H1 (cell line): ENCODE measurements around the gene MED10. TPM values are rescaled to one million over a fixed set of nuclear protein-coding genes. Genes with fewer than 3 reads are reported as not detected.

Source experiments
- CTCF ChIA-PET: fragments of 300-600 bp; sonication (Branson Sonifier 250); formaldehyde crosslinking; loops from one replicate; lab custom pipeline; 2021; ENCODE audit not compliant: partially characterized antibody; lab: Charles Lee
- POLR2A ChIA-PET: fragments of 300-600 bp; sonication (Branson Sonifier 250); formaldehyde crosslinking; loops from one replicate; lab custom pipeline; 2021; ENCODE audit warnings: inconsistent platforms; ENCODE audit not compliant: partially characterized antibody; lab: Charles Lee
- DNase-seq, 2 experiments: peaks; one replicate each; pipeline versions ENCODE4 v3.0.0 to v3.0.0-alpha.2; 2010 to 2022; ENCODE audit warnings: low spot score in 2 of 2, low read depth in 1 of 2, mixed read lengths in 1 of 2
- FAIRE-seq: peaks from 2 replicates; lab custom pipeline; 2011; peaks lifted over from hg19 to GRCh38; lab: Jason Lieb, UNC
- H2AFZ ChIP-seq: 2 replicates; pipeline ENCODE4 v1.8.1; 2012; ENCODE audit warnings: low read length, inconsistent platforms
- H2AK5ac ChIP-seq: 2 replicates; pipeline ENCODE4 v1.6.1; 2013; ENCODE audit warnings: low read depth, low read length
- H2BK120ac ChIP-seq: replicated peaks from 2 replicates; pipeline ENCODE3; 2013; ENCODE audit warnings: low read depth, low read length, inconsistent platforms
- H2BK12ac ChIP-seq: 2 replicates; pipeline ENCODE4 v1.6.1; 2013; ENCODE audit warnings: low read depth, low read length
- H2BK15ac ChIP-seq: 2 replicates; pipeline ENCODE4 v1.6.1; 2013; ENCODE audit warnings: low read length
- H2BK20ac ChIP-seq: 2 replicates; pipeline ENCODE4 v1.6.1; 2013; ENCODE audit warnings: low read length
- H2BK5ac ChIP-seq: 2 replicates; pipeline ENCODE4 v1.6.1; 2013; ENCODE audit warnings: low read depth, low read length
- H3K14ac ChIP-seq: 2 replicates; pipeline ENCODE4 v1.6.1; 2013; ENCODE audit warnings: inconsistent platforms; ENCODE audit not compliant: insufficient read length
- H3K18ac ChIP-seq: 2 replicates; pipeline ENCODE4 v1.6.1; 2013; ENCODE audit warnings: low read length; ENCODE audit errors: extremely low read depth
- H3K23ac ChIP-seq: 2 replicates; pipeline ENCODE4 v1.6.1; 2013; ENCODE audit warnings: inconsistent platforms; ENCODE audit not compliant: insufficient read length
- H3K23me2 ChIP-seq: 2 replicates; pipeline ENCODE4 v1.6.1; 2013; ENCODE audit warnings: low read depth, low read length
- H3K27ac ChIP-seq: 2 replicates; pipeline ENCODE4 v1.6.1; 2011; ENCODE audit warnings: low read depth, low read length, inconsistent platforms
- H3K27me3 ChIP-seq, 4 experiments: replicated peaks in 1 of 4; 1 replicate in 1 of 4; 2 replicates in 3 of 4; pipeline versions ENCODE4 v1.6.1 to v1.8.1; 2011 to 2013; ENCODE audit warnings: low read length in 3 of 4, mild to moderate bottlenecking in 3 of 4, inconsistent platforms in 2 of 4, mixed read lengths in 2 of 4, moderate library complexity in 1 of 4; ENCODE audit not compliant: control insufficient read depth in 3 of 4, insufficient read depth in 3 of 4; ENCODE audit errors: extremely low read depth in 1 of 4
- H3K36me3 ChIP-seq, 4 experiments: 2 replicates each; pipeline versions ENCODE4 v1.6.1 to v1.8.1; 2011 to 2013; ENCODE audit warnings: mild to moderate bottlenecking in 4 of 4, low read length in 3 of 4, moderate library complexity in 2 of 4, control low read depth in 1 of 4, inconsistent platforms in 1 of 4; ENCODE audit not compliant: insufficient read depth in 4 of 4, control insufficient read depth in 2 of 4
- H3K4ac ChIP-seq: replicated peaks from 2 replicates; pipeline ENCODE3; 2013; ENCODE audit warnings: low read length, low read depth, mixed read lengths, inconsistent platforms; ENCODE audit not compliant: insufficient read length
- H3K4me1 ChIP-seq, 4 experiments: replicated peaks in 1 of 4; 1 replicate in 1 of 4; 2 replicates in 3 of 4; pipeline versions ENCODE4 v1.6.1 to v1.8.1; 2011 to 2013; ENCODE audit warnings: low read length in 3 of 4, inconsistent platforms in 2 of 4, mixed read lengths in 1 of 4; ENCODE audit not compliant: insufficient read depth in 4 of 4, control insufficient read depth in 3 of 4
- H3K4me2 ChIP-seq, 2 experiments: 2 replicates each; pipeline versions ENCODE4 v1.6.1 to v1.8.1; 2011 to 2013; ENCODE audit warnings: low read depth in 2 of 2, low read length in 2 of 2, control low read depth in 1 of 2, inconsistent platforms in 1 of 2, mild to moderate bottlenecking in 1 of 2; ENCODE audit not compliant: insufficient read depth in 1 of 2
- H3K4me3 ChIP-seq, 4 experiments: fragments of 200-600, 300-600 bp in 1 of 4; sonication (generic), shearing (Covaris generic), sonication (Bioruptor Twin) in 1 of 4; 2 replicates each; pipeline versions ENCODE4 v1.5.1 to v1.8.1; 2011 to 2016; ENCODE audit warnings: low read length in 4 of 4, low read depth in 3 of 4, control low read depth in 2 of 4, inconsistent platforms in 2 of 4, mild to moderate bottlenecking in 2 of 4, mixed read lengths in 1 of 4, moderate library complexity in 1 of 4; ENCODE audit not compliant: insufficient read depth in 2 of 4; ENCODE audit errors: extremely low read depth in 1 of 4
- H3K56ac ChIP-seq: replicated peaks from 2 replicates; pipeline ENCODE3; 2013; ENCODE audit warnings: low read depth, mild to moderate bottlenecking, mixed read lengths, low read length, inconsistent platforms; ENCODE audit not compliant: insufficient read length
- H3K79me1 ChIP-seq: 2 replicates; pipeline ENCODE4 v1.6.1; 2013; ENCODE audit warnings: low read depth, low read length, control low read depth
- H3K79me2 ChIP-seq, 2 experiments: 2 replicates each; pipeline versions ENCODE4 v1.6.1 to v1.8.1; 2012 to 2013; ENCODE audit warnings: low read length in 2 of 2, mild to moderate bottlenecking in 2 of 2, inconsistent platforms in 1 of 2; ENCODE audit not compliant: insufficient read depth in 2 of 2, control insufficient read depth in 1 of 2
- H3K9ac ChIP-seq, 4 experiments: replicated peaks in 1 of 4; 1 replicate in 1 of 4; 2 replicates in 3 of 4; pipeline versions ENCODE4 v1.6.1 to v1.8.1; 2011 to 2013; ENCODE audit warnings: low read depth in 3 of 4, low read length in 3 of 4, control low read depth in 2 of 4, mild to moderate bottlenecking in 2 of 4, moderate library complexity in 2 of 4, inconsistent platforms in 1 of 4; ENCODE audit errors: extremely low read depth in 1 of 4
- H3K9me3 ChIP-seq, 2 experiments: 2 replicates each; pipeline versions ENCODE4 v1.6.1 to v1.8.1; 2012 to 2013; ENCODE audit warnings: mild to moderate bottlenecking in 2 of 2, moderate library complexity in 2 of 2, control low read depth in 1 of 2, inconsistent platforms in 1 of 2, low read depth in 1 of 2, low read length in 1 of 2, mixed read lengths in 1 of 2; ENCODE audit not compliant: insufficient read depth in 2 of 2
- H4K20me1 ChIP-seq, 2 experiments: replicated peaks in 1 of 2; 2 replicates each; pipeline versions ENCODE3 to v1.8.1; 2011 to 2013; ENCODE audit warnings: inconsistent platforms in 2 of 2, low read length in 2 of 2, mild to moderate bottlenecking in 1 of 2; ENCODE audit not compliant: insufficient read depth in 2 of 2, control insufficient read depth in 1 of 2
- H4K5ac ChIP-seq: 2 replicates; pipeline ENCODE4 v1.6.1; 2013; ENCODE audit warnings: low read length, low read depth, mixed read lengths, inconsistent platforms; ENCODE audit not compliant: insufficient read length
- H4K8ac ChIP-seq: 2 replicates; pipeline ENCODE4 v1.8.0; 2013; ENCODE audit warnings: mild to moderate bottlenecking, moderate library complexity, low read length, inconsistent platforms; ENCODE audit not compliant: insufficient read depth; ENCODE audit errors: extremely low read depth
- H4K91ac ChIP-seq: replicated peaks from 2 replicates; pipeline ENCODE3; 2013; ENCODE audit warnings: low read length, mixed read lengths, inconsistent platforms; ENCODE audit not compliant: insufficient read length
- ASH2L ChIP-seq: fragments of 200-600, 300-600 bp; sonication (generic); IDR thresholded peaks from one replicate; pipeline ENCODE4 v1.7.1; 2017; ENCODE audit warnings: low read length
- BCL11A ChIP-seq, 2 experiments: IDR thresholded peaks; one replicate each; pipeline ENCODE4 v1.6.1; 2011; ENCODE audit warnings: low read depth in 2 of 2, low read length in 2 of 2, mild to moderate bottlenecking in 2 of 2
- CBX8 ChIP-seq: fragments of 300-800, 300-1000 bp; sonication (generic); IDR thresholded peaks from 2 replicates; pipeline ENCODE4 v1.7.1; 2016; ENCODE audit warnings: low read depth, low read length, borderline replicate concordance
- MAFK ChIP-seq: IDR thresholded peaks from 2 replicates; pipeline ENCODE4 v1.6.1; 2012; ENCODE audit warnings: low read depth, mild to moderate bottlenecking, improper control_type of control experiment, low read length
- SAP30 ChIP-seq: fragments of 300-600 bp; sonication (generic); IDR thresholded peaks from 2 replicates; pipeline ENCODE4 v1.7.1; 2012; ENCODE audit warnings: low read length, moderate library complexity, mild to moderate bottlenecking, inconsistent platforms; ENCODE audit not compliant: insufficient read depth, insufficient replicate concordance
- YY1 ChIP-seq: IDR thresholded peaks from 2 replicates; pipeline ENCODE4 v1.6.1; 2011; ENCODE audit warnings: low read depth, mild to moderate bottlenecking, low read length
- whole genome bisulfite sequencing, 2 experiments: shearing (Covaris generic) in 1 of 2; methylation state at CpG; one replicate each; pipeline versions ENCODE4 v1.1.6 to v1.1.7; 2013 to 2015; ENCODE audit warnings: low lambda C conversion rate in 2 of 2, mixed read lengths in 2 of 2, inconsistent platforms in 1 of 2, low coverage in 1 of 2, missing lambda C conversion rate in 1 of 2; ENCODE audit not compliant: insufficient replicate concordance in 2 of 2, insufficient coverage in 1 of 2, insufficient read length in 1 of 2; ENCODE audit errors: extremely low coverage in 1 of 2, missing lambda C conversion rate in 1 of 2; 5-methylcytosine and 5-hydroxymethylcytosine counted together
- polyA plus RNA-seq, 7 experiments: library from polyadenylated mRNA; depleted of rRNA in 3 of 7; stranded (reverse) in 5 of 7; unstranded in 2 of 7; fragments of >200 nt in 5 of 7; fragments of 200-250 nt in 2 of 7; gene quantifications; 1 replicate in 5 of 7; 2 replicates in 1 of 7; 4 replicates in 1 of 7; pipeline versions ENCODE4 v1.2.1 to v1.2.3, GENCODE V29; 2011 to 2013; ENCODE audit warnings: missing spikeins in 2 of 7, mixed read lengths in 2 of 7
- total RNA-seq: library from RNA; stranded (reverse); fragmentation: NEBNext Ultra II Directional; extraction: Animal tissue kit (Norgen Biotek cat#: 25700); gene quantifications from 2 replicates; pipeline ENCODE4 v1.2.1, GENCODE V29; 2021

The MED10 gene
- total and polyA plus RNA-seq, 2 of the 8 experiments (the other 6 are each of a cell fraction or from before 2014, with no cell fraction given) = 20.1 to 23.2 TPM

GRCh38 chr5:6398570-6399230 lies 20.4 kb upstream of the MED10 start:
- Histone ChIP-seq H3K18ac (no peak overlapping the region), H2BK5ac (no peak overlapping the region), H3K79me1 (no peaks in the 10 kb centered on the region), H2BK15ac (no peak overlapping the region), H2BK20ac (no peak overlapping the region), H3K27me3 (no peaks in the 10 kb centered on the region), H3K23me2 (no peaks in the 10 kb centered on the region; the same call in 1 of the 2 replicates), H3K4me1 (no peaks in the 10 kb centered on the region), H3K14ac (no peak overlapping the region), H4K91ac (no peak overlapping the region), H3K36me3 (no peaks in the 10 kb centered on the region), H3K27ac (no peak overlapping the region), H3K79me2 (no peaks in the 10 kb centered on the region), H3K23ac (no peak overlapping the region), H3K56ac (no peak overlapping the region), H2BK120ac (no peak overlapping the region), H2AFZ (no peak overlapping the region), H3K4me3 (no peak overlapping the region), H2AK5ac (no peak overlapping the region), H3K4ac (no peak overlapping the region), H3K9me3 (peaks cover 0 to 4% of the 10 kb centered on the region in 2 experiments; a peak in 1 of 4 replicates), H2BK12ac (no peak overlapping the region), H4K20me1 (no peaks in the 10 kb centered on the region), H4K8ac (no peak overlapping the region), H4K5ac (no peak overlapping the region), H3K9ac (no peak overlapping the region), H3K4me2 (no peak overlapping the region)
- WGBS, 2 experiments = 84% methylated on average over 14 of the region's 14 CpGs; no CpG with 5 or more reads in 1 of the 2 experiments
- DNase-seq (no peak), FAIRE-seq (no peak)
- CTCF ChIA-PET = no interaction called here
- TF ChIP-seq ASH2L (no peak), SAP30 (no peak), MAFK (no peak), YY1 (no peak), CBX8 (no peak), BCL11A (IDR thresholded peaks at IDR 0.05; ENCODE audit: low read depth in 2 of 2, low read length in 2 of 2) (no peak)
- POLR2A ChIA-PET = no interaction called here
